GM23248 (cell line): Measurements from ENCODE around the gene TEAD3. TPM values are rescaled to one million over a fixed set of nuclear protein-coding genes. Genes with fewer than 3 reads are reported as not detected.

Experiments
- DNase-seq: peaks from one replicate; pipeline ENCODE4 v3.0.0-alpha.2; 2015
- H2AFZ ChIP-seq: fragments of 200-600 bp; sonication (generic); 2 replicates; pipeline ENCODE4 v1.6.1; 2016; ENCODE audit warnings: antibody characterized with exemption
- H3F3A ChIP-seq: fragments of 200-600 bp; sonication (generic); 2 replicates; pipeline ENCODE4 v1.6.1; 2016; ENCODE audit warnings: mild to moderate bottlenecking, antibody characterized with exemption, mixed run types; ENCODE audit not compliant: insufficient read depth
- H3K27ac ChIP-seq: fragments of 200-600 bp; sonication (generic); 2 replicates; pipeline ENCODE4 v1.5.1; 2016; ENCODE audit warnings: mild to moderate bottlenecking
- H3K27me3 ChIP-seq: fragments of 200-600 bp; sonication (generic); replicated peaks from 2 replicates; pipeline ENCODE4 v1.6.1; 2016; ENCODE audit warnings: mild to moderate bottlenecking; ENCODE audit not compliant: insufficient read depth
- H3K36me3 ChIP-seq: fragments of 200-600 bp; sonication (generic); 2 replicates; pipeline ENCODE4 v1.6.1; 2016; ENCODE audit warnings: low read depth, mild to moderate bottlenecking
- H3K4me1 ChIP-seq: fragments of 200-600 bp; sonication (generic); 2 replicates; pipeline ENCODE4 v1.6.1; 2016; ENCODE audit warnings: mild to moderate bottlenecking; ENCODE audit not compliant: insufficient read depth
- H3K4me2 ChIP-seq: fragments of 200-600 bp; sonication (generic); one replicate; pipeline ENCODE4 v1.6.1; 2016; ENCODE audit warnings: mild to moderate bottlenecking; ENCODE audit not compliant: unreplicated experiment
- H3K4me3 ChIP-seq: fragments of 200-600 bp; sonication (generic); 2 replicates; pipeline ENCODE4 v1.5.1; 2016; ENCODE audit warnings: mild to moderate bottlenecking
- H3K79me2 ChIP-seq: fragments of 200-600 bp; sonication (generic); 2 replicates; pipeline ENCODE4 v1.6.1; 2016; ENCODE audit warnings: mild to moderate bottlenecking; ENCODE audit not compliant: insufficient read depth
- H3K9ac ChIP-seq: fragments of 200-600 bp; sonication (generic); 2 replicates; pipeline ENCODE4 v1.6.1; 2016; ENCODE audit warnings: mild to moderate bottlenecking
- H3K9me2 ChIP-seq: fragments of 200-600 bp; sonication (generic); 2 replicates; pipeline ENCODE4 v1.6.1; 2016; ENCODE audit warnings: mixed run types, mild to moderate bottlenecking, moderate library complexity; ENCODE audit not compliant: insufficient read depth
- H3K9me3 ChIP-seq: fragments of 200-600 bp; sonication (generic); one replicate; pipeline ENCODE4 v1.6.1; 2017; ENCODE audit warnings: low read depth
- H4K20me1 ChIP-seq: fragments of 200-600 bp; sonication (generic); 2 replicates; pipeline ENCODE4 v1.6.0; 2016; ENCODE audit not compliant: insufficient read depth
- EZH2 ChIP-seq: fragments of 200-600 bp; sonication (generic); IDR thresholded peaks from 2 replicates; pipeline ENCODE4 v1.6.1; 2018; ENCODE audit warnings: antibody characterized with exemption, mild to moderate bottlenecking; ENCODE audit not compliant: insufficient read depth, poor library complexity, severe bottlenecking
- EZH2phosphoT487 ChIP-seq: fragments of 200-600 bp; sonication (generic); IDR thresholded peaks from 2 replicates; pipeline ENCODE4 v1.6.1; 2018; ENCODE audit warnings: antibody characterized with exemption, moderate library complexity, mild to moderate bottlenecking, low read depth; ENCODE audit not compliant: insufficient read depth
- WGBS, 2 experiments: methylation state at CpG; one replicate each; pipeline ENCODE4 v1.1.6; 2015 to 2017; ENCODE audit warnings: low lambda C conversion rate in 2 of 2, low coverage in 1 of 2; ENCODE audit errors: missing lambda C conversion rate in 2 of 2; 5-methylcytosine and 5-hydroxymethylcytosine counted together
- in situ Hi-C: fragments of 300-500 bp; cut with MboI; formaldehyde crosslinking; loops from 2 replicates; pipeline ENCODE4 v1.15.0; 2020
- microRNA-seq: library from miRNA; unstranded; fragments of <30 nt; microRNA quantifications from one replicate; pipeline ENCODE4, GENCODE V29; 2016; ENCODE audit warnings: borderline number of aligned reads
- polyA plus RNA-seq: library from polyadenylated mRNA; unstranded; fragments of >200 nt; fragmentation: Nextera tagmentation; extraction: Ambion mirVana; gene quantifications from 2 replicates; pipeline ENCODE4 v1.2.1, GENCODE V29; 2016
- small RNA-seq: library from RNA; depleted of rRNA; stranded (forward); fragments of <200 nt; gene quantifications from one replicate; pipeline ENCODE3, GENCODE V24; 2014; ENCODE audit warnings: low read depth, low replicate concordance
- total RNA-seq: library from RNA; depleted of rRNA; stranded (reverse); fragments of >200 nt; shearing (Covaris generic); gene quantifications from 2 replicates; pipeline ENCODE4 v1.2.3, GENCODE V29; 2014; rRNA removed

Gene TEAD3
- total and polyA plus RNA-seq, 2 experiments from 2014 or later = 6.9 to 10.5 TPM

GRCh38 chr6:35426074-35426473 is 70.8 kb downstream of the TEAD3 start:
- H3K36me3 ChIP-seq = peaks cover 11% of the 10 kb centered on the region

GRCh38 chr6:35425284-35425683 is 71.6 kb downstream of the TEAD3 start:
- no peaks in the 10 kb centered on the region; the same call in 1 of the 2 replicates for H3K79me2 ChIP-seq
- H3K4me3 ChIP-seq = no peak overlapping the region
- H3K9me3 ChIP-seq = no peaks in the 10 kb centered on the region
- 0 to 3% methylated on average over 3 of the region's 3 CpGs for WGBS, 2 experiments
- H3K4me2 ChIP-seq = peak overlapping the region; percentile 41
- H2AFZ ChIP-seq = no peak overlapping the region
- TF ChIP-seq EZH2phosphoT487 (no peak), EZH2 (no peak)
- H3K4me1 ChIP-seq = peaks cover 42% of the 10 kb centered on the region
- in situ Hi-C loops = no loop called here
- no peaks in the 10 kb centered on the region for H3K27me3 ChIP-seq
- peaks cover 13% of the 10 kb centered on the region for H3F3A ChIP-seq
- H3K36me3 ChIP-seq = peaks cover 11% of the 10 kb centered on the region
- DNase-seq = peak; percentile 93
- peak overlapping the region; percentile 74 for H3K27ac ChIP-seq
- no peaks in the 10 kb centered on the region for H3K9me2 ChIP-seq
- no peaks in the 10 kb centered on the region for H4K20me1 ChIP-seq
- H3K9ac ChIP-seq = peak overlapping the region; percentile 25; the same call in 1 of the 2 replicates

More at GRCh38 chr6:35426074-35426473, 70.8 kb downstream of the TEAD3 start:
- WGBS, 2 experiments = 92 to 95% methylated on average over 8 of the region's 8 CpGs
- no peak for DNase-seq
- Histone ChIP-seq H3K27me3 (no peaks in the 10 kb centered on the region), H3K4me1 (peaks cover 42% of the 10 kb centered on the region), H3F3A (peaks cover 14% of the 10 kb centered on the region), H3K9me3 (no peaks in the 10 kb centered on the region), H3K79me2 (no peaks in the 10 kb centered on the region; the same call in 1 of the 2 replicates), H3K4me2 (no peak overlapping the region), H2AFZ (no peak overlapping the region), H3K27ac (peak overlapping the region; percentile 12; the same call in 1 of the 2 replicates), H3K4me3 (no peak overlapping the region), H4K20me1 (no peaks in the 10 kb centered on the region), H3K9me2 (no peaks in the 10 kb centered on the region), H3K9ac (no peak overlapping the region)
- TF ChIP-seq EZH2 = no peak
- TF ChIP-seq EZH2phosphoT487 = no peak
- in situ Hi-C loops = no loop called here

Small RNA genes lying within 50 kb of the gene (microRNA-seq; reads per million reads assigned to microRNA genes)
- gene MIR7111 = 1.5 reads per million

Small RNA genes lying within 50 kb of the gene (small RNA-seq; reads per million reads assigned to genes)
- not detected for gene MIR7111

Other genes starting within 250 kb of the TEAD3 start
- gene ZNF76, start 237.3 kb downstream of the TEAD3 start, total RNA-seq = 14.3 and 19.6 TPM in 2 replicates
- 15.9 and 16.4 TPM in 2 replicates for gene ZNF76, start 237.3 kb downstream of the TEAD3 start, polyA plus RNA-seq
- 2.6 and 4.9 TPM in 2 replicates for gene DEF6, start 199.3 kb downstream of the TEAD3 start, total RNA-seq
- gene DEF6, start 199.3 kb downstream of the TEAD3 start, polyA plus RNA-seq = 1.3 and 1.7 TPM in 2 replicates
- 13.3 and 15.9 TPM in 2 replicates for gene PPARD, start 154.5 kb downstream of the TEAD3 start, total RNA-seq
- 21.7 and 22.3 TPM in 2 replicates for gene PPARD, start 154.5 kb downstream of the TEAD3 start, polyA plus RNA-seq
- 9.7 and 14.7 TPM in 2 replicates for gene FANCE, start 44.7 kb downstream of the TEAD3 start, total RNA-seq
- 3.7 and 4.3 TPM in 2 replicates for gene FANCE, start 44.7 kb downstream of the TEAD3 start, polyA plus RNA-seq
- 852 and 915 TPM in 2 replicates for gene RPL10A, start 28.7 kb downstream of the TEAD3 start, total RNA-seq
- gene RPL10A, start 28.7 kb downstream of the TEAD3 start, polyA plus RNA-seq = 346 and 366 TPM in 2 replicates
- not detected in 2 replicates for gene TULP1, start 15.8 kb upstream of the TEAD3 start, total RNA-seq
- gene TULP1, start 15.8 kb upstream of the TEAD3 start, polyA plus RNA-seq = not detected in 2 replicates
- gene FKBP5, start 191.8 kb upstream of the TEAD3 start, total RNA-seq = 1.9 and 3.6 TPM in 2 replicates
- gene FKBP5, start 191.8 kb upstream of the TEAD3 start, polyA plus RNA-seq = 6.3 and 6.9 TPM in 2 replicates
- gene ARMC12, start 240.0 kb upstream of the TEAD3 start, total RNA-seq = not detected in 2 replicates
- 0.15 and 0.26 TPM in 2 replicates for gene ARMC12, start 240.0 kb upstream of the TEAD3 start, polyA plus RNA-seq